ENCODE results near the gene CDH13.

CDH13 gene

GRCh38 chr16:83481589-83481988, 854.8 kb downstream of the CDH13 start:
- no peak for TF ChIP-seq ZFX (IDR thresholded peaks at IDR 0.05)
- TF ChIP-seq CTCF (conservative IDR thresholded peaks at IDR 0.05), result no peak
- no peak overlapping the region for H3K27ac ChIP-seq

GRCh38 chr16:83482545-83483162, 855.9 kb downstream of the CDH13 start:
- TF ChIP-seq CTCF (conservative IDR thresholded peaks at IDR 0.05) (no peak), ZFX (IDR thresholded peaks at IDR 0.05) (no peak)

GRCh38 chr16:83490073-83490472, 863.3 kb downstream of the CDH13 start:
- no peak for TF ChIP-seq CTCF (conservative IDR thresholded peaks at IDR 0.05)
- TF ChIP-seq ZFX (IDR thresholded peaks at IDR 0.05), result no peak
- no peak overlapping the region for H3K27ac ChIP-seq

More at GRCh38 chr16:83482545-83483162, 855.9 kb downstream of the CDH13 start:
- no peak overlapping the region for H3K27ac ChIP-seq

- TF ChIP-seq ZFX (IDR thresholded peaks at IDR 0.05), result no peak
- TF ChIP-seq CTCF (conservative IDR thresholded peaks at IDR 0.05), result no peak
- no peak overlapping the region for H3K27ac ChIP-seq
Measured at GRCh38 chr16:83494459-83494858, 867.7 kb downstream of the CDH13 start.

- no peak overlapping the region for H3K27ac ChIP-seq
- no peak for TF ChIP-seq CTCF (conservative IDR thresholded peaks at IDR 0.05)
- TF ChIP-seq ZFX (IDR thresholded peaks at IDR 0.05), result no peak
Measured at GRCh38 chr16:83501481-83501880, 874.7 kb downstream of the CDH13 start.

- TF ChIP-seq CTCF (conservative IDR thresholded peaks at IDR 0.05) (no peak), ZFX (IDR thresholded peaks at IDR 0.05) (no peak)
- no peak overlapping the region for H3K27ac ChIP-seq
Measured at GRCh38 chr16:83508295-83508694, 881.5 kb downstream of the CDH13 start.

GRCh38 chr16:83509316-83509715, 882.5 kb downstream of the CDH13 start:
- no peak overlapping the region for H3K27ac ChIP-seq
- no peak for TF ChIP-seq ZFX (IDR thresholded peaks at IDR 0.05)
- no peak for TF ChIP-seq CTCF (conservative IDR thresholded peaks at IDR 0.05)
